ENCODE results near the gene CCSER1. TPM values are rescaled to one million over a fixed set of nuclear protein-coding genes. Genes with fewer than 3 reads are reported as not detected.

Gene CCSER1
- total and polyA plus RNA-seq, 2 of the 8 experiments (the other 6 are each of a cell fraction or from before 2014, with no cell fraction given) = 0.26 to 0.84 TPM

GRCh38 chr4:91592125-91592524 is 1464.9 kb downstream of the CCSER1 start:
- 58% methylated on average over 4 of the region's 4 CpGs; no CpG with 5 or more reads in 1 of the 2 experiments for WGBS, 2 experiments (ENCODE audit: extremely low coverage in 1 of 2, insufficient coverage in 1 of 2, insufficient read length in 1 of 2, insufficient replicate concordance in 2 of 2, low coverage in 1 of 2, low lambda C conversion rate in 2 of 2, missing lambda C conversion rate in 1 of 2)
- peaks cover 0 to 2% (median 0%) of the 10 kb centered on the region in 4 experiments; a peak in 1 of 7 replicates for H3K4me1 ChIP-seq (replicated peaks in 1 of 4; ENCODE audit: control insufficient read depth in 3 of 4, insufficient read depth in 4 of 4, low read length in 3 of 4)
- no peaks in the 10 kb centered on the region for H3K79me2 ChIP-seq (ENCODE audit: control insufficient read depth in 1 of 2, insufficient read depth in 2 of 2, low read length in 2 of 2)
- H2BK20ac ChIP-seq (ENCODE audit: low read length) = no peak overlapping the region
- TF ChIP-seq ATF2 (IDR thresholded peaks at IDR 0.05; ENCODE audit: low read length) (no peak), CBX5 (IDR thresholded peaks at IDR 0.05; ENCODE audit: low read depth, low read length) (no peak), RAD21 (IDR thresholded peaks at IDR 0.05 in 1 of 2, conservative IDR thresholded peaks at IDR 0.05 in 1 of 2; ENCODE audit: low read depth in 2 of 2, low read length in 2 of 2) (0 out of 4 replicates have a peak, but pooled peaks of 1 of the 2 experiments have one; percentile 3)
- H2BK12ac ChIP-seq (ENCODE audit: low read depth, low read length) = no peak overlapping the region
- H3K4me3 ChIP-seq (ENCODE audit: extremely low read depth in 1 of 4, insufficient read depth in 2 of 4, low read depth in 3 of 4, low read length in 4 of 4) = no peak overlapping the region
- no peaks in the 10 kb centered on the region for H3K23me2 ChIP-seq (ENCODE audit: low read depth, low read length)
- no peaks in the 10 kb centered on the region for H3K9me3 ChIP-seq (ENCODE audit: insufficient read depth in 2 of 2, low read depth in 1 of 2, low read length in 1 of 2)
- no peak overlapping the region for H2BK5ac ChIP-seq (ENCODE audit: low read depth, low read length)
- no peak overlapping the region for H4K91ac ChIP-seq (replicated peaks; ENCODE audit: insufficient read length, low read length)
- H4K20me1 ChIP-seq (replicated peaks in 1 of 2; ENCODE audit: control insufficient read depth in 1 of 2, insufficient read depth in 2 of 2, low read length in 2 of 2) = no peaks in the 10 kb centered on the region
- no peak overlapping the region for H3K56ac ChIP-seq (replicated peaks; ENCODE audit: insufficient read length, low read depth, low read length)
- no peaks in the 10 kb centered on the region for H3K79me1 ChIP-seq (ENCODE audit: low read depth, low read length)
- H3K36me3 ChIP-seq (ENCODE audit: control insufficient read depth in 2 of 4, insufficient read depth in 4 of 4, low read length in 3 of 4) = no peaks in the 10 kb centered on the region
- CTCF ChIA-PET (ENCODE audit: partially characterized antibody) = no interaction called here
- POLR2A ChIA-PET (ENCODE audit: partially characterized antibody) = no interaction called here
- no peak overlapping the region for H3K14ac ChIP-seq (ENCODE audit: insufficient read length)
- no peak overlapping the region for H3K9ac ChIP-seq (replicated peaks in 1 of 4; ENCODE audit: extremely low read depth in 1 of 4, low read depth in 3 of 4, low read length in 3 of 4)
- no peak overlapping the region for H3K18ac ChIP-seq (ENCODE audit: extremely low read depth, low read length)
- H3K27ac ChIP-seq (ENCODE audit: low read depth, low read length) = no peak overlapping the region
- no peak for DNase-seq (ENCODE audit: low read depth in 1 of 2, low spot score in 2 of 2)
- no peak for FAIRE-seq
- no peak overlapping the region for H3K4ac ChIP-seq (replicated peaks; ENCODE audit: insufficient read length, low read depth, low read length)
- no peak overlapping the region for H4K8ac ChIP-seq (ENCODE audit: extremely low read depth, insufficient read depth, low read length)
- H2BK120ac ChIP-seq (replicated peaks; ENCODE audit: low read depth, low read length) = no peak overlapping the region
- H2AK5ac ChIP-seq (ENCODE audit: low read depth, low read length) = no peak overlapping the region
- no peak overlapping the region for H2AFZ ChIP-seq (ENCODE audit: low read length)
- no peaks in the 10 kb centered on the region for H3K27me3 ChIP-seq (replicated peaks in 1 of 4; ENCODE audit: control insufficient read depth in 3 of 4, extremely low read depth in 1 of 4, insufficient read depth in 3 of 4, low read length in 3 of 4)
- H2BK15ac ChIP-seq (ENCODE audit: low read length) = no peak overlapping the region
- no peak overlapping the region for H3K23ac ChIP-seq (ENCODE audit: insufficient read length)
- no peak overlapping the region for H4K5ac ChIP-seq (ENCODE audit: insufficient read length, low read depth, low read length)
- no peak overlapping the region for H3K4me2 ChIP-seq (ENCODE audit: insufficient read depth in 1 of 2, low read depth in 2 of 2, low read length in 2 of 2)
